Esophagus squamous epithelium (tissue), 4 donors: ENCODE results near the gene CUBN.

Experiments
- CTCF ChIP-seq, 6 experiments: fragments of 450-650 bp in 4 of 6; fragments of 200-600 bp in 2 of 6; sonication (generic) in 2 of 6; IDR thresholded peaks; one replicate each; pipeline ENCODE4 v1.5.1; 2016 to 2019; ENCODE audit warnings: antibody characterized with exemption in 6 of 6, mild to moderate bottlenecking in 4 of 6, moderate library complexity in 4 of 6
- POLR2A ChIP-seq, 4 donors: fragments of 450-650 bp; IDR thresholded peaks; one replicate each; pipeline ENCODE4 v1.6.1; 2017; ENCODE audit warnings: antibody characterized with exemption in 4 of 4, mild to moderate bottlenecking in 4 of 4, moderate library complexity in 3 of 4

GRCh38 chr10:17062009-17062408, 67.6 kb downstream of the CUBN start:
- TF ChIP-seq CTCF (IDR thresholded peaks at IDR 0.05) (no peak), POLR2A (IDR thresholded peaks at IDR 0.05) (no peak)
